NCI-H748 (cell line): ENCODE data around the gene DUSP22.

Experiments used
- DNase-seq: peaks from one replicate; lab custom pipeline; 2025; ENCODE audit not compliant: unreplicated experiment; lab: John Stamatoyannopoulos, UW

Gene DUSP22

GRCh38 chr6:336159-337114, 44.1 kb downstream of the DUSP22 start:
- DNase-seq = no peak

GRCh38 chr6:337805-338368, 45.6 kb downstream of the DUSP22 start:
- no peak for DNase-seq

GRCh38 chr6:338815-339262, 46.6 kb downstream of the DUSP22 start:
- DNase-seq = no peak

- DNase-seq = no peak
Measured at GRCh38 chr6:339480-339879, 47.2 kb downstream of the DUSP22 start.

GRCh38 chr6:340186-340955, 48.1 kb downstream of the DUSP22 start:
- no peak for DNase-seq

GRCh38 chr6:340991-341827, 48.9 kb downstream of the DUSP22 start:
- DNase-seq = no peak

- no peak for DNase-seq
Measured at GRCh38 chr6:341914-342831, 49.9 kb downstream of the DUSP22 start.

GRCh38 chr6:342832-343179, 50.5 kb downstream of the DUSP22 start:
- no peak for DNase-seq

- DNase-seq = no peak
Measured at GRCh38 chr6:343226-343935, 51.1 kb downstream of the DUSP22 start.

GRCh38 chr6:343960-344815, 51.9 kb downstream of the DUSP22 start:
- DNase-seq = no peak

GRCh38 chr6:344816-345340, 52.6 kb downstream of the DUSP22 start:
- no peak for DNase-seq

GRCh38 chr6:345747-346385, 53.6 kb downstream of the DUSP22 start:
- no peak for DNase-seq

- no peak for DNase-seq
Measured at GRCh38 chr6:346386-347030, 54.2 kb downstream of the DUSP22 start.

GRCh38 chr6:347232-347631, 54.9 kb downstream of the DUSP22 start:
- no peak for DNase-seq

- DNase-seq = no peak
Measured at GRCh38 chr6:347951-348859, 55.9 kb downstream of the DUSP22 start.

GRCh38 chr6:348860-349396, 56.6 kb downstream of the DUSP22 start:
- DNase-seq = no peak
